SK-N-SH (cell line): ENCODE results near the gene PPP6R2. TPM values are rescaled to one million over a fixed set of nuclear protein-coding genes. Genes with fewer than 3 reads are reported as not detected.

Experiments
- CTCF ChIA-PET: fragments of 300-600, 350-600 bp; formaldehyde crosslinking; extraction: SDS; loops from one replicate; lab custom pipeline; 2021; lab: Yijun Ruan, JAX
- POLR2A ChIA-PET: fragments of 350-600 bp; sonication (Branson Sonifier 250); formaldehyde crosslinking; extraction: SDS; loops from one replicate; lab custom pipeline; 2020; ENCODE audit warnings: antibody characterized with exemption, inconsistent platforms; lab: Yijun Ruan, JAX
- DNase-seq: peaks from one replicate; pipeline ENCODE4 v3.0.0; 2012
- H2AFZ ChIP-seq: fragments of 200-600 bp; sonication (generic); 2 replicates; pipeline ENCODE4 v1.8.1; 2016; ENCODE audit warnings: antibody characterized with exemption, mild to moderate bottlenecking, low read depth
- H3F3A ChIP-seq: fragments of 200-600 bp; sonication (generic); replicated peaks from 2 replicates; pipeline ENCODE3; 2016; ENCODE audit warnings: antibody characterized with exemption, mild to moderate bottlenecking; ENCODE audit not compliant: insufficient read depth
- H3K27ac ChIP-seq, 2 experiments: fragments of 200-500 bp in 1 of 2; fragments of 200-600 bp in 1 of 2; sonication (Bioruptor generic) in 1 of 2; sonication (generic), shearing (Covaris generic) in 1 of 2; 2 replicates each; pipeline versions ENCODE4 v1.5.1 to v1.6.1; 2014 to 2016; ENCODE audit warnings: low read depth in 2 of 2, inconsistent platforms in 1 of 2, low read length in 1 of 2, mild to moderate bottlenecking in 1 of 2, mixed read lengths in 1 of 2
- H3K27me3 ChIP-seq: fragments of 200-600 bp; sonication (generic), shearing (Covaris generic); 2 replicates; pipeline ENCODE4 v1.6.1; 2016; ENCODE audit warnings: mixed run types; ENCODE audit not compliant: insufficient read depth
- H3K36me3 ChIP-seq, 2 experiments: fragments of 200-500 bp in 1 of 2; fragments of 200-600 bp in 1 of 2; sonication (Bioruptor generic) in 1 of 2; sonication (generic) in 1 of 2; replicated peaks in 1 of 2; 2 replicates each; pipeline versions ENCODE3 to v1.5.1; 2014 to 2016; ENCODE audit warnings: low read length in 1 of 2, mild to moderate bottlenecking in 1 of 2; ENCODE audit not compliant: insufficient read depth in 2 of 2, control insufficient read depth in 1 of 2
- H3K4me1 ChIP-seq, 2 experiments: fragments of 200-500 bp in 1 of 2; fragments of 200-600 bp in 1 of 2; sonication (Bioruptor generic) in 1 of 2; sonication (generic), shearing (Covaris generic) in 1 of 2; 2 replicates each; pipeline versions ENCODE4 v1.5.1 to v1.6.1; 2014 to 2016; ENCODE audit warnings: low read depth in 1 of 2, low read length in 1 of 2, mixed run types in 1 of 2; ENCODE audit not compliant: insufficient read depth in 2 of 2, control insufficient read depth in 1 of 2
- H3K4me2 ChIP-seq: fragments of 200-600 bp; sonication (generic), shearing (Covaris generic); 2 replicates; pipeline ENCODE4 v1.6.1; 2017; ENCODE audit warnings: mixed run types
- H3K4me3 ChIP-seq, 2 experiments: fragments of 200-500 bp in 1 of 2; fragments of 200-600 bp in 1 of 2; sonication (Bioruptor generic) in 1 of 2; sonication (generic), shearing (Covaris generic) in 1 of 2; 2 replicates each; pipeline versions ENCODE4 v1.5.1 to v1.8.1; 2014 to 2016; ENCODE audit warnings: low read depth in 2 of 2, inconsistent platforms in 1 of 2, low read length in 1 of 2, mild to moderate bottlenecking in 1 of 2, mixed read lengths in 1 of 2, moderate library complexity in 1 of 2
- H3K79me2 ChIP-seq: fragments of 200-600 bp; sonication (generic); 2 replicates; pipeline ENCODE4 v1.8.1; 2017; ENCODE audit warnings: mild to moderate bottlenecking; ENCODE audit not compliant: insufficient read depth
- H3K9ac ChIP-seq: fragments of 200-600 bp; sonication (generic); 2 replicates; pipeline ENCODE4 v1.6.1; 2017; ENCODE audit warnings: mixed run types
- H3K9me2 ChIP-seq: fragments of 200-600 bp; sonication (generic); 2 replicates; pipeline ENCODE4 v1.6.1; 2017; ENCODE audit warnings: mixed run types
- H3K9me3 ChIP-seq: fragments of 200-600 bp; sonication (generic); 2 replicates; pipeline ENCODE4 v1.6.1; 2017; ENCODE audit warnings: mixed run types, mild to moderate bottlenecking, moderate library complexity
- H4K20me1 ChIP-seq: fragments of 200-600 bp; sonication (generic); 2 replicates; pipeline ENCODE4 v1.6.1; 2017; ENCODE audit warnings: mild to moderate bottlenecking, mixed run types; ENCODE audit not compliant: insufficient read depth
- CHD2 ChIP-seq: fragments of 150-350 bp; IDR thresholded peaks from 2 replicates; pipeline ENCODE4 v1.6.1; 2018; ENCODE audit warnings: low read length; ENCODE audit not compliant: partially characterized antibody
- EP300 ChIP-seq, 2 experiments: IDR thresholded peaks; 2 replicates each; pipeline versions ENCODE4 v1.4.0 to v1.6.1; 2012; ENCODE audit warnings: borderline replicate concordance in 1 of 2, low read depth in 1 of 2, low read length in 1 of 2
- EZH2phosphoT487 ChIP-seq: fragments of 200-600 bp; sonication (generic); IDR thresholded peaks from 2 replicates; pipeline ENCODE4 v1.6.1; 2017; ENCODE audit warnings: low read depth, mixed run types, mild to moderate bottlenecking, antibody characterized with exemption, moderate library complexity, borderline replicate concordance
- FOSL2 ChIP-seq: IDR thresholded peaks from 2 replicates; pipeline ENCODE4 v1.4.0; 2012; ENCODE audit warnings: low read depth, mild to moderate bottlenecking, moderate library complexity, borderline replicate concordance
- FOXJ3 ChIP-seq: sonication (generic); formaldehyde crosslinking; IDR thresholded peaks from 2 replicates; pipeline ENCODE4 v1.5.1; 2020; ENCODE audit warnings: mild to moderate bottlenecking, missing genetic modification reagents
- GABPA ChIP-seq: IDR thresholded peaks from 2 replicates; pipeline ENCODE4 v1.4.0; 2012; ENCODE audit warnings: low read depth, mild to moderate bottlenecking
- MXI1 ChIP-seq: IDR thresholded peaks from 2 replicates; pipeline ENCODE4 v1.6.1; 2012; ENCODE audit warnings: mild to moderate bottlenecking, low read depth, low read length, improper control_type of control experiment
- NFIC ChIP-seq: IDR thresholded peaks from 2 replicates; pipeline ENCODE4 v1.4.0; 2012; ENCODE audit warnings: borderline replicate concordance
- RCOR1 ChIP-seq: fragments of 150-350 bp; IDR thresholded peaks from 2 replicates; pipeline ENCODE4 v1.6.1; 2017; ENCODE audit warnings: antibody characterized with exemption, low read length
- WGBS: methylation state at CpG from one replicate; pipeline ENCODE4 v1.1.6; 2017; ENCODE audit warnings: low lambda C conversion rate; 5-methylcytosine and 5-hydroxymethylcytosine counted together
- polyA plus RNA-seq, 3 experiments: library from polyadenylated mRNA; depleted of rRNA; stranded (reverse); fragments of >200 nt; gene quantifications; 2 replicates each; pipeline ENCODE4 v1.2.3, GENCODE V29; 2012
- TF ChIP-seq, protein P1 (sequence below): fragments of 150-350 bp; IDR thresholded peaks from 2 replicates; pipeline ENCODE4 v1.6.1; 2017; ENCODE audit warnings: antibody characterized with exemption, low read length, low read depth, borderline replicate concordance
- TF ChIP-seq, protein P2 (sequence below): IDR thresholded peaks from 2 replicates; pipeline ENCODE4 v1.4.0; 2012; ENCODE audit warnings: low read depth, borderline replicate concordance

Gene PPP6R2
- polyA plus RNA-seq, 1 of the 3 experiments (the other 2 are of a cell fraction) = 45.7 TPM

DNA sequence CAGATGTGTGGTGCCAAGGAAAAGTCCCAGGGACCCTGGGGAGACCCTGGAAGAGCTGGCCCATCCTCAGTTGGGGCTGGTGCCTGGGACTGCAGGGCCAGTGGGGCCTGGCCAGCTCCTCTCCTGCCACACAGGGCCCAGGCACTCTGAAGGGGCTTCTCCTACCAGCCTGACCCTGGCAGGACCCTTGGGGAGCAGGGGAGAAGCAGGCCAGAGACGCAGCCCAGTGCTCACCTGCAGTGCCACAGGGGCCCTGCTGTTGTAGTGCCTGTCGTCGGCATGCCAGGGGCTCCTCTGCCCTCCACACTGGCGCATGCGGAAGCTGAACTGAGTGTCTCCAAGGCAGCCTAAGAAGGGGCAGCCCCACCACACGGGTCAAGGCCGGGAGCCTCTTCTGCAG lies 25.5 kb upstream of the PPP6R2 start:
- Histone ChIP-seq H3K27me3 (no peaks in the 10 kb centered on the region), H3K4me2 (no peak overlapping the region), H3K79me2 (no peaks in the 10 kb centered on the region), H3F3A (no peaks in the 10 kb centered on the region), H3K9ac (no peak overlapping the region), H3K36me3 (no peaks in the 10 kb centered on the region), H3K4me3 (no peak overlapping the region), H3K9me3 (no peaks in the 10 kb centered on the region), H3K4me1 (no peaks in the 10 kb centered on the region), H3K27ac (no peak overlapping the region), H3K9me2 (no peaks in the 10 kb centered on the region), H2AFZ (no peak overlapping the region), H4K20me1 (no peaks in the 10 kb centered on the region)
- CTCF ChIA-PET = interaction anchor here (0.8 to 1.8 kb wide), 2 partner anchors 44 to 208 kb away, joined by 3 to 5 read pairs; partner anchors contain the start of gene SCO2
- 77% methylated on average over 4 of the region's 7 CpGs for WGBS
- POLR2A ChIA-PET = interaction anchor here (0.5 to 1.0 kb wide), 2 partner anchors 49 to 75 kb away, joined by 3 to 4 read pairs; no protein-coding TSS in a partner anchor
- TF ChIP-seq MXI1 (no peak), EZH2phosphoT487 (no peak), EP300 (IDR thresholded peaks at IDR 0.05; ENCODE audit: borderline replicate concordance in 1 of 2, low read depth in 1 of 2, low read length in 1 of 2) (no peak), CHD2 (no peak), FOSL2 (no peak), FOXJ3 (CRISPR knock-in tag) (no peak), GABPA (no peak), NFIC (no peak), RCOR1 (no peak)
- TF ChIP-seq, protein P1, sequence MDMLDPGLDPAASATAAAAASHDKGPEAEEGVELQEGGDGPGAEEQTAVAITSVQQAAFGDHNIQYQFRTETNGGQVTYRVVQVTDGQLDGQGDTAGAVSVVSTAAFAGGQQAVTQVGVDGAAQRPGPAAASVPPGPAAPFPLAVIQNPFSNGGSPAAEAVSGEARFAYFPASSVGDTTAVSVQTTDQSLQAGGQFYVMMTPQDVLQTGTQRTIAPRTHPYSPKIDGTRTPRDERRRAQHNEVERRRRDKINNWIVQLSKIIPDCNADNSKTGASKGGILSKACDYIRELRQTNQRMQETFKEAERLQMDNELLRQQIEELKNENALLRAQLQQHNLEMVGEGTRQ = no peak
- peak; percentile 23 for DNase-seq

DNA sequence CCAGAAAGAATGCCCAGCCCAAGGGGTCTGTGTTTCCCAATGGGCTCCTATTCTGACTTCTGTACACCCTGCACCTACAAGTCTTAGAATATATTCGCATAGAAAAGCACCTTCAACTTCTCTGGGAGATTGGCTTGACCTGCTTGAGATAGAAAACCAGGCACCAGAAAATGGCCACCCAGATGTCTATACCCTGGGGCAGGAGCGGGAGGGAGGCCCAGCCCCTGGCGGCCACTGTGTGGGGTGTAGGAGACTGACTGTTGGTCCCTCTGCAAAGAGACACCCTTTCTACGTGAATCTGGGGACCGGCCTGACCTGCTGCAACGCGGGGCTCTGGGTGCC lies 24.8 kb upstream of the PPP6R2 start:
- ChIA-PET CTCF (interaction anchor here (1.8 kb wide), 1 partner anchor 208 kb away, joined by 5 read pairs; the partner anchor contains the start of gene SCO2), POLR2A (no interaction called here)
- Histone ChIP-seq H3K27me3 (no peaks in the 10 kb centered on the region), H3K79me2 (no peaks in the 10 kb centered on the region), H3K4me1 (no peaks in the 10 kb centered on the region), H3K9me2 (no peaks in the 10 kb centered on the region), H3K4me2 (no peak overlapping the region), H4K20me1 (no peaks in the 10 kb centered on the region), H3K9ac (no peak overlapping the region), H3K9me3 (no peaks in the 10 kb centered on the region), H3K27ac (no peak overlapping the region), H3K4me3 (no peak overlapping the region), H3F3A (no peaks in the 10 kb centered on the region), H3K36me3 (no peaks in the 10 kb centered on the region), H2AFZ (no peak overlapping the region)
- WGBS = 90% methylated on average over 3 of the region's 7 CpGs
- peak; percentile 54 for DNase-seq
- TF ChIP-seq, protein P1 = no peak
- TF ChIP-seq, protein P2, sequence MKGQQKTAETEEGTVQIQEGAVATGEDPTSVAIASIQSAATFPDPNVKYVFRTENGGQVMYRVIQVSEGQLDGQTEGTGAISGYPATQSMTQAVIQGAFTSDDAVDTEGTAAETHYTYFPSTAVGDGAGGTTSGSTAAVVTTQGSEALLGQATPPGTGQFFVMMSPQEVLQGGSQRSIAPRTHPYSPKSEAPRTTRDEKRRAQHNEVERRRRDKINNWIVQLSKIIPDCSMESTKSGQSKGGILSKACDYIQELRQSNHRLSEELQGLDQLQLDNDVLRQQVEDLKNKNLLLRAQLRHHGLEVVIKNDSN = no peak
